Stomach (tissue), 9 donors: ENCODE measurements around the gene GPR4. TPM values are rescaled to one million over a fixed set of nuclear protein-coding genes. Genes with fewer than 3 reads are reported as not detected.

Source experiments
- DNase-seq, 2 donors: peaks; one replicate each; pipeline versions ENCODE4 v3.0.0 to v3.0.0-alpha.2; 2013 to 2019
- H3K27ac ChIP-seq, 5 donors: fragments of 200-600 bp in 4 of 5; sonication (generic) in 4 of 5; one replicate each; pipeline ENCODE4 v1.5.1; 2013 to 2019; ENCODE audit warnings: mild to moderate bottlenecking in 1 of 5, moderate library complexity in 1 of 5
- H3K27me3 ChIP-seq, 3 donors: fragments of 200-600 bp; sonication (generic); one replicate each; pipeline ENCODE4 v1.5.1; 2017 to 2019; ENCODE audit warnings: mixed run types in 1 of 3
- H3K36me3 ChIP-seq, 4 donors: fragments of 200-600 bp; sonication (generic); 1 replicate in 3 of 4; 2 replicates in 1 of 4; pipeline ENCODE4 v1.5.1; 2016 to 2019
- H3K4me1 ChIP-seq, 4 donors: fragments of 200-600 bp; sonication (generic); one replicate each; pipeline ENCODE4 v1.5.1; 2016 to 2019
- H3K4me3 ChIP-seq, 4 donors: fragments of 200-600 bp; sonication (generic) in 3 of 4; one replicate each; pipeline ENCODE4 v1.5.1; 2016 to 2019; ENCODE audit warnings: mild to moderate bottlenecking in 1 of 4
- H3K9me3 ChIP-seq, 4 donors: fragments of 200-600 bp; sonication (generic); one replicate each; pipeline ENCODE4 v1.5.1; 2016 to 2019
- EP300 ChIP-seq: sonication (generic); formaldehyde crosslinking; IDR thresholded peaks from one replicate; pipeline ENCODE4 v1.6.1; 2017; ENCODE audit warnings: antibody characterized with exemption
- POLR2A ChIP-seq, 4 donors: fragments of 450-650 bp; IDR thresholded peaks; one replicate each; pipeline ENCODE4 v1.6.1; 2016; ENCODE audit warnings: antibody characterized with exemption in 4 of 4, control low read depth in 2 of 4, mild to moderate bottlenecking in 1 of 4, moderate library complexity in 1 of 4
- POLR2AphosphoS5 ChIP-seq, 3 donors: sonication (generic); formaldehyde crosslinking; IDR thresholded peaks; one replicate each; pipeline ENCODE4 v1.6.1; 2016; ENCODE audit warnings: antibody characterized with exemption in 3 of 3
- WGBS, 5 donors: extraction: QIAGEN DNeasy Blood & Tissue Kit in 3 of 5; methylation state at CpG; one replicate each; pipeline versions ENCODE4 v1.1.5 to v1.1.7; 2013 to 2018; 5-methylcytosine and 5-hydroxymethylcytosine counted together
- intact Hi-C: fragments of 100-400 bp; cut with DNase I; formaldehyde crosslinking; loops from one replicate; pipeline ENCODE4 v1.15.1; 2023; ENCODE audit warnings: low total_unique reads
- polyA plus RNA-seq, 3 donors: library from polyadenylated mRNA; stranded (reverse); fragments of 200-250 nt; gene quantifications; one replicate each; pipeline ENCODE4 v1.2.3, GENCODE V29; 2013
- total RNA-seq, 5 donors: library from RNA; depleted of rRNA; stranded (reverse); fragments of >200 nt; gene quantifications; one replicate each; pipeline versions ENCODE4 v1.1.0 to v1.2.3, GENCODE V29; 2014 to 2016
- TF ChIP-seq, protein P1 (sequence below), 7 experiments: fragments of 450-650 bp in 4 of 7; fragments of 200-600 bp in 3 of 7; sonication (generic) in 3 of 7; IDR thresholded peaks; one replicate each; pipeline ENCODE4 v1.5.1; 2016 to 2019; ENCODE audit warnings: antibody characterized with exemption in 7 of 7, control low read depth in 2 of 7, mild to moderate bottlenecking in 1 of 7
- donor health status: healthy with polysubstance abuse.
- donor health status: Bipolar disorder and iron deficiency.
- donor health status: healthy.

The GPR4 gene
- total and polyA plus RNA-seq, 8 donors, result 0.60 to 5.8 (median 2.3) TPM

DNA sequence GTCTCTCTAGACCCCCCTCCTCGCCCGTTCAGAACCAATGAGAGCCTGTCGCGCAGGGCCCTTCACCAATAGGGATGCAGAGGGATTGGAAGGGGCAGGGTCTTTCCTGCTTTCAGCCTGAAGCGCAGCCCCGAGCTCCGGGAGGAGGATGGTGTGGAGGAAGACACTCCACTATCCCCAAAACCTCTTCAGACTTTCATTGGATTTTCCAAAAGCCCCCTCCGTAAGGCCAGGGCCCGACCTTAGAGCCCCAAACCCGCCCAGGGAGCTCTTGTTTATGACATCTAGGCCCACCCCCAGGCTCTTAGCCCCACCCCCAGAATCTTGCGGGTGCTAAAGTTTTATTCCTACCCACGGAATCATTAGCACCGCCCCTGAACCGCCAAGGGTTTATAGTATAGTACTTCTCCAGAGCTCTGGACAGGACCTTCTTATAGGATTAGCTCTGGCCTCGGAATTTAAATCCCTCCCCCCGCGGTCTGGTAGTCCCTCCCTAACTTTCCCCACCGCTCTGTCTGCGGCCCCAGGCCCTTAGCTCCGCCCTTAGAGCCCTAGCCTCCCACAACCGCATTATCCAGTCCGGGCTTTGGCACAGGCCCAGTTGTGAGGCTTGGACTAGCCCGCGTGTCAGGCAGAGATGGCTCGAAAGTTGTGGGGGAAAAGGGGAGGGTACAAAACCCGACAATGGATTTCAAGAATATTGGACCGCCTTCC is 43.8 kb upstream of the GPR4 start:
- Histone ChIP-seq H3K9me3 (no peaks in the 10 kb centered on the region), H3K27ac (peak overlapping the region in 4 of 5 donors; percentile 9 to 53 (median 30)), H3K36me3 (no peaks in the 10 kb centered on the region), H3K4me1 (peaks cover 33 to 48% (median 43%) of the 10 kb centered on the region in 4 donors), H3K4me3 (peak overlapping the region; percentile 33 to 52 (median 46)), H3K27me3 (peaks cover 3 to 48% (median 4%) of the 10 kb centered on the region in 3 donors)
- no peak for TF ChIP-seq POLR2AphosphoS5 (IDR thresholded peaks at IDR 0.05)
- TF ChIP-seq, protein P1, sequence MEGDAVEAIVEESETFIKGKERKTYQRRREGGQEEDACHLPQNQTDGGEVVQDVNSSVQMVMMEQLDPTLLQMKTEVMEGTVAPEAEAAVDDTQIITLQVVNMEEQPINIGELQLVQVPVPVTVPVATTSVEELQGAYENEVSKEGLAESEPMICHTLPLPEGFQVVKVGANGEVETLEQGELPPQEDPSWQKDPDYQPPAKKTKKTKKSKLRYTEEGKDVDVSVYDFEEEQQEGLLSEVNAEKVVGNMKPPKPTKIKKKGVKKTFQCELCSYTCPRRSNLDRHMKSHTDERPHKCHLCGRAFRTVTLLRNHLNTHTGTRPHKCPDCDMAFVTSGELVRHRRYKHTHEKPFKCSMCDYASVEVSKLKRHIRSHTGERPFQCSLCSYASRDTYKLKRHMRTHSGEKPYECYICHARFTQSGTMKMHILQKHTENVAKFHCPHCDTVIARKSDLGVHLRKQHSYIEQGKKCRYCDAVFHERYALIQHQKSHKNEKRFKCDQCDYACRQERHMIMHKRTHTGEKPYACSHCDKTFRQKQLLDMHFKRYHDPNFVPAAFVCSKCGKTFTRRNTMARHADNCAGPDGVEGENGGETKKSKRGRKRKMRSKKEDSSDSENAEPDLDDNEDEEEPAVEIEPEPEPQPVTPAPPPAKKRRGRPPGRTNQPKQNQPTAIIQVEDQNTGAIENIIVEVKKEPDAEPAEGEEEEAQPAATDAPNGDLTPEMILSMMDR (IDR thresholded peaks at IDR 0.05), result no peak
- TF ChIP-seq POLR2A (IDR thresholded peaks at IDR 0.05), result no peak
- no peak for TF ChIP-seq EP300
- WGBS, 5 donors, result 1 to 2% (median 2%) methylated on average over 25 to 27 of the region's 27 CpGs
- intact Hi-C loops, result loop anchor here (10.0 kb wide), 1 partner anchor 121 kb away; no protein-coding TSS in a partner anchor
- peak; percentile 88 to 93 for DNase-seq

DNA sequence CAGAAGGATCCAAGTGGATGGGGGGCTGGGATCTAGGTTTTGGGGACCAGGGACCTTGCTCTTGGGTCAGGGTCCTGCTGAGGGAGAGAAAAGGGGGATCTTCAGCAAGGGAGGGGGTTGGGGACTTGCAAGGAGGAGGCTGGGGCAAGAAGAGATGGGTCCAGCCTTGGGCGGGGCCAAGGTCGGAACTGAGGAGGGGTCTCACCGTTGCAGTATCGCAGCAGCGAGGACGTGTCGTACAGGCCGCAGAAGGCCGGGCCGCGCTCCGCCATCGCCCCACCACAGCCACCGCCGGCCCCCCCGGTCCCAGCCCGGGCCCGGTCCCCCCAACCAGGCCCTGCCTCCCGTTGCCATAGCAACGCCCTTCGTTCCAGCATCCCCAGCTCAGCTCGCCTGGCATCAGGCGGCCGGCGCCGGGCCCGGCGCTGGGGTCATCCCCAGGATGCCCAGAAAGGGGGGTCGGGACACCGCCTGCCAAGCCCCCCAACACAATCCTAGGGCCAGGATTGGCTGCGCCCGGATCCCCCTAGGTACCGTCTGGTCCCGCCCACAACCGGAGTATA is 43.1 kb upstream of the GPR4 start:
- H3K27me3 ChIP-seq, result peaks cover 3 to 46% (median 4%) of the 10 kb centered on the region in 3 donors
- no peak for DNase-seq
- H3K9me3 ChIP-seq, result no peaks in the 10 kb centered on the region
- peak overlapping the region; percentile 33 to 52 (median 46) for H3K4me3 ChIP-seq
- no peaks in the 10 kb centered on the region for H3K36me3 ChIP-seq
- WGBS, 5 donors, result 8 to 40% (median 20%) methylated on average over 5 to 35 of the region's 35 CpGs
- intact Hi-C loops, result loop anchor here (10.0 kb wide), 1 partner anchor 120 kb away; no protein-coding TSS in a partner anchor
- TF ChIP-seq EP300, result no peak
- TF ChIP-seq POLR2A (IDR thresholded peaks at IDR 0.05), result no peak
- TF ChIP-seq, protein P1 (IDR thresholded peaks at IDR 0.05), result no peak
- no peak for TF ChIP-seq POLR2AphosphoS5 (IDR thresholded peaks at IDR 0.05)
- H3K27ac ChIP-seq, result peak overlapping the region in 1 of 5 donors; percentile 53
- H3K4me1 ChIP-seq, result peaks cover 33 to 52% (median 46%) of the 10 kb centered on the region in 4 donors

DNA sequence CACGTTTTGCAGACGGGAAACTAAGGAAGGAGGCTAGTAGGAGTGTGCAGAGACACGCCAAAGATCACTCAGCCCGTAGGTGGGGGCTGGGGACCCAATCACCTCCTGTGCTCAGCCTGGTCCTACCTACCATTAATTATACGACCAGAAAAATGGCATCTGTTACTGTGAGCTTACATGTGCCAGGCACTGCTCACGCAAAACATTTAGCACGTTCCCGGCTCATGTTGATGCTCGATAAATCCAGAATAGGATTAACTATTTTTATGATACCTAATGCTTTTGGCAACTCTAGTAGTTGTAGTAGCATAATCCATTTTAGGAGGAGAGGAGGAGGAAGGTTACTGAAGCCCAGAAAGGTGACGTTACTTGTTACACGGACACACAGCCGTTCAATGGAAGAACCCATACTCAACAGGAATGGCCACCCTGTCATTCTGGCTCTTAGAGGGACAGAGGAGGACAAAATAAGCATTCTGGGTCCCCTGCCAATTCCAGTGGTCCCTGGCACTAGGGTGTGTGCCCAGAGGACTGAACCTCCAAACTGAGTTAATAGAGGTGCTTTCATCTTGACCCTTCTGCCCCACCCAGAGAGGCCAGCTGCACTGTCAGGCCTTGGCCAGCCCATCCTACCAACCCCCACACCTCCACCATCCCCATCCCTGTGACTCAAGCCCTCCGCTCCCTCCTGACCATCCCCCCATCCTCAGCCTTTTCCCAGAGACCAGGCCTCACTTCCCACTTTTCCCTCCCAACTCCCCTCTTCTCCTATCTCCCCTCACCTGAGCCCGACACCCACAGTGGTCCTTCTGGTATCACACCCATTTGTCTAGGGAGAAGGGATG is 42.1 kb upstream of the GPR4 start:
- no peaks in the 10 kb centered on the region for H3K9me3 ChIP-seq
- H3K36me3 ChIP-seq, result no peaks in the 10 kb centered on the region
- no peak overlapping the region for H3K4me3 ChIP-seq
- DNase-seq, result no peak
- no peak for TF ChIP-seq POLR2AphosphoS5 (IDR thresholded peaks at IDR 0.05)
- no peak for TF ChIP-seq POLR2A (IDR thresholded peaks at IDR 0.05)
- TF ChIP-seq, protein P1 (IDR thresholded peaks at IDR 0.05), result no peak
- TF ChIP-seq EP300, result no peak
- H3K4me1 ChIP-seq, result peaks cover 41 to 62% (median 56%) of the 10 kb centered on the region in 4 donors
- 41 to 45% (median 43%) methylated on average over 13 to 14 of the region's 14 CpGs for WGBS, 5 donors
- intact Hi-C loops, result loop anchor here (5.0 to 10.0 kb wide), 2 partner anchors 37 to 119 kb away; no protein-coding TSS in a partner anchor
- H3K27me3 ChIP-seq, result peaks cover 3 to 39% (median 4%) of the 10 kb centered on the region in 3 donors
- no peak overlapping the region for H3K27ac ChIP-seq
